ENCODE data around the gene TBC1D13. TPM values are rescaled to one million over a fixed set of nuclear protein-coding genes. Genes with fewer than 3 reads are reported as not detected.
"Not testable (repeated sequence)": the region's sequence is repeated elsewhere in the genome, so short reads cannot be mapped to it uniquely, and the experiment has no call there.

Gene TBC1D13
- total RNA-seq, 1 donor from 2014 or later: 25.6 TPM

DNA sequence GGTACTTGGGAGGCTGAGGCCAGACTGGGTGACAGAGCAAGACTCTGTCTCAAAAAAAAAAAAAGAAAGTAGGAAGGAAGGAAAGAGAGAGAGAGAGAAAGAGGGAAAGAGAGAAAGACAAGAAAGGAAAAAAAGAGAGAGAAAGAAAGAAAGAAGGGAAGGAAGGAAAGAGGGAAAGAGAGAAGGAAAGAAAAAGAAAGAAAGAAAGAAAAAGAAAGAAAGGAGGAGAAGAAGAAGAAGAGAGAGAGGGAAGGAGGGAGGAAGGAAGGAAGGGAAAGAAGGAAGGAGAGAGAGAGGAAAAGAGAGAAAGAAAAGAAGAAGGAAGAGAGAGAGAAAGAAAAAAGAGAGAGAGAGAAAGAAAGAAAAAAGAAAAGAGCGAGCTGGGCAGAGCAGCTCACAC, 12.2 kb upstream of the TBC1D13 start:
- Histone ChIP-seq H3K27ac (no peak overlapping the region), H3K4me3 (no peak overlapping the region), H3K9me3 (peaks cover 6% of the 10 kb centered on the region), H3K27me3 (ENCODE audit: low read depth) (no peaks in the 10 kb centered on the region), H3K36me3 (no peaks in the 10 kb centered on the region), H3K4me1 (peaks cover 20% of the 10 kb centered on the region)
- no peak for ATAC-seq
- intact Hi-C loops (cut with DNase I): no loop called here
- TF ChIP-seq, protein P1, sequence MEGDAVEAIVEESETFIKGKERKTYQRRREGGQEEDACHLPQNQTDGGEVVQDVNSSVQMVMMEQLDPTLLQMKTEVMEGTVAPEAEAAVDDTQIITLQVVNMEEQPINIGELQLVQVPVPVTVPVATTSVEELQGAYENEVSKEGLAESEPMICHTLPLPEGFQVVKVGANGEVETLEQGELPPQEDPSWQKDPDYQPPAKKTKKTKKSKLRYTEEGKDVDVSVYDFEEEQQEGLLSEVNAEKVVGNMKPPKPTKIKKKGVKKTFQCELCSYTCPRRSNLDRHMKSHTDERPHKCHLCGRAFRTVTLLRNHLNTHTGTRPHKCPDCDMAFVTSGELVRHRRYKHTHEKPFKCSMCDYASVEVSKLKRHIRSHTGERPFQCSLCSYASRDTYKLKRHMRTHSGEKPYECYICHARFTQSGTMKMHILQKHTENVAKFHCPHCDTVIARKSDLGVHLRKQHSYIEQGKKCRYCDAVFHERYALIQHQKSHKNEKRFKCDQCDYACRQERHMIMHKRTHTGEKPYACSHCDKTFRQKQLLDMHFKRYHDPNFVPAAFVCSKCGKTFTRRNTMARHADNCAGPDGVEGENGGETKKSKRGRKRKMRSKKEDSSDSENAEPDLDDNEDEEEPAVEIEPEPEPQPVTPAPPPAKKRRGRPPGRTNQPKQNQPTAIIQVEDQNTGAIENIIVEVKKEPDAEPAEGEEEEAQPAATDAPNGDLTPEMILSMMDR (IDR thresholded peaks at IDR 0.05): no peak
- no peak for DNase-seq

DNA sequence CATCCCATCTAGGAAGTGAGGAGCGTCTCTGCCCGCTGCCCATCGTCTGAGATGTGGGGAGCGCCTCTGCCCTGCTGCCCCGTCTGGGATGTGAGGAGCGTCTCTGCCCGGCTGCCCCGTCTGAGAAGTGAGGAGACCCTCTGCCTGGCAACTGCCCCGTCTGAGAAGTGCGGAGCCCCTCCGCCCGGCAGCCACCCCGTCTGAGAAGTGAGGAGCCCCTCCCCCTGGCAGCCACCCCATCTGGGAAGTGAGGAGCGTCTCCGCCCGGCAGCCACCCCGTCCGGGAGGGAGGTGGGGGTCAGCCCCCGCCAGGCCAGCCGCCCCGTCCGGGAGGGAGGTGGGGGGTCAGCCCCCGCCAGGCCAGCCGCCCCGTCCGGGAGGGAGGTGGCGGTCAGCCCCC, 7.0 kb upstream of the TBC1D13 start:
- DNase-seq; H3K36me3 ChIP-seq; H3K27ac ChIP-seq; ATAC-seq; H3K9me3 ChIP-seq; H3K4me1 ChIP-seq; H3K27me3 ChIP-seq (ENCODE audit: low read depth); H3K4me3 ChIP-seq; intact Hi-C loops (cut with DNase I): not testable (repeated sequence)

DNA sequence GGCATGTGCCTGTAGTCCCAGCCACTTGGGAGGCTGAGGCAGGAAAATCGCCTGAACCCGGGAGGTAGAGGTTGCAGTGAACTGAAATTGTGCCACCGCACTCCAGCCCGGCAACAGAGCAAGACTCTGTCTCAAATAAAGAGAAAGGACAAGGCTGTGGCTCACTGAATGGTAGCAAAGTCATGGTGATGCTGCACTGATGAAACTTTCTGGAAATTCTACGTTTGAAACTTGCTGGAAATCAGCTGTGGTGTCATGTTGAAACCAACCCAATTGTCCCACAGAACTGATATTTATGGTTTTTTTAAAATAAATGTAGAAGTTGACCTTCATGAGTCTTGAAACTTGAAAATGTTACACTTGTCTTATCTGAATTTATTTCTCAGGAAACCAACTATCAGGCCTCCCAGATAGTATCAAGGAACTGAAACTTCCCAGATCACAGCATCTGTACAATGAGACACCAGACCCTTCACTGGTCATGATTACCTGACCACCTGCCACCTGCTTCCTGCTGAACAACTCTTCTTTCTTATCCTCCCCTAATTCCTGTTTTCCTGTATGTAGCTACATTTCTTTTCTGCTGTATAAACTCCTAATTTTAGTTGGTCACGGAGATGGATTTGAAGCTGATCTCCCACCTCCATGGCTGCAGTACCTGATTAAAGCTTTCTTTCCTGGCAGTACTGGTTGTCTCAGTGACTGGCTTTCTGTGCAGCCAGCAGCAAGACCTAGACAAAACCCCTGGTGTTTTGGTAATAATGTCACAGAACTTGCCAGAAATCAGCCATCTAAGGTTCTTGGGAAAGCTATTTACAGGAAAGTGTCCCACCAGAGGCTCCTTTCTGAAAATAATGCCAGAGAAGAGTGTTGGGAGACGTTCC, 5.6 kb upstream of the TBC1D13 start:
- ATAC-seq: no peak
- Histone ChIP-seq H3K4me1 (no peaks in the 10 kb centered on the region), H3K9me3 (no peaks in the 10 kb centered on the region), H3K36me3 (no peaks in the 10 kb centered on the region), H3K27me3 (ENCODE audit: low read depth) (no peaks in the 10 kb centered on the region), H3K4me3 (no peak overlapping the region), H3K27ac (no peak overlapping the region)
- TF ChIP-seq, protein P1 (IDR thresholded peaks at IDR 0.05): no peak
- intact Hi-C loops (cut with DNase I): no loop called here
- no peak for DNase-seq

DNA sequence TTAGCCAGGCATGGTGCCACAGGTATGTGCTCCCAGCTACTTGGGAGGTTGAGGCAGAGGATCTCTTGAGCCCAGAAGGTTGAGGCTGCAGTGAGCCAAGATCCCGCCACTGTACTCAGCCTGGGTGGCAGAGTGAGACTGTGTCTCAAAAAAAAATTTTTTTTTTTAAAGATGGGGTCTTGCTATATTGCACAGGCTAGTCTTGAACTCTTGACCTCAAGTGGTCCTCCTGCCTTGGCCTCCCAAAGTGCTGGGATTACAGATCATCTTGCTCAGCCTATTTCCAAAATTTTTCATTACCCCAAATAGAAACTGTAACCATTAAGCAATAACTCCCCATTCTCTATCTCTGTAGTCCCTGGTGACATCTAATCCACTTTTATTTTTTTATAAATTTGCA, 4.4 kb upstream of the TBC1D13 start:
- no peaks in the 10 kb centered on the region for H3K9me3 ChIP-seq
- H3K36me3 ChIP-seq: no peaks in the 10 kb centered on the region
- H3K4me3 ChIP-seq: no peak overlapping the region
- H3K4me1 ChIP-seq: peaks cover under 1% of the 10 kb centered on the region
- ATAC-seq (no peak), DNase-seq (no peak)
- TF ChIP-seq, protein P1 (IDR thresholded peaks at IDR 0.05): no peak
- intact Hi-C loops (cut with DNase I): no loop called here
- H3K27ac ChIP-seq: no peak overlapping the region
- H3K27me3 ChIP-seq (ENCODE audit: low read depth): no peaks in the 10 kb centered on the region

DNA sequence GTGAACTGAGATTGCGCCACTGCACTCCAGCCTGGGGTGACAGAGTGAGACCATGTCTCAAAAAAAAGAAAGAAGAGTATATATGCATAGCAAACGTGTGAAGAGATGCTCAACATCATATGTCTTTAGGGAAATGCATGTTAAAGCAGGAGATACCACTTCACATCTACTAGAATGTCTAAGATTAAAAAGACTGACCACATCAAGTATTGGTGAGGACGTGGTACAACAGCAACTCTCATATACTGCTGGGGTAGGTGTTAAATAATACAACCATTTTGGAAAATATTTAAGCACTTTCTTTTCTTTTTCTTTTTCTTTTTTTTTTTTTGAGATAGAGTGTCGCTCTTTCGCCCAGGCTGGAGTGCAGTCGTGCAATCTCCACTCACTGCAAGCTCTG, 1.6 kb upstream of the TBC1D13 start:
- DNase-seq: no peak
- H3K4me1 ChIP-seq: peaks cover 14% of the 10 kb centered on the region
- H3K27ac ChIP-seq: no peak overlapping the region
- intact Hi-C loops (cut with DNase I): no loop called here
- TF ChIP-seq, protein P1 (IDR thresholded peaks at IDR 0.05): no peak
- H3K4me3 ChIP-seq: no peak overlapping the region
- ATAC-seq: no peak
- peaks cover 2% of the 10 kb centered on the region for H3K36me3 ChIP-seq
- no peaks in the 10 kb centered on the region for H3K27me3 ChIP-seq (ENCODE audit: low read depth)
- H3K9me3 ChIP-seq: no peaks in the 10 kb centered on the region

DNA sequence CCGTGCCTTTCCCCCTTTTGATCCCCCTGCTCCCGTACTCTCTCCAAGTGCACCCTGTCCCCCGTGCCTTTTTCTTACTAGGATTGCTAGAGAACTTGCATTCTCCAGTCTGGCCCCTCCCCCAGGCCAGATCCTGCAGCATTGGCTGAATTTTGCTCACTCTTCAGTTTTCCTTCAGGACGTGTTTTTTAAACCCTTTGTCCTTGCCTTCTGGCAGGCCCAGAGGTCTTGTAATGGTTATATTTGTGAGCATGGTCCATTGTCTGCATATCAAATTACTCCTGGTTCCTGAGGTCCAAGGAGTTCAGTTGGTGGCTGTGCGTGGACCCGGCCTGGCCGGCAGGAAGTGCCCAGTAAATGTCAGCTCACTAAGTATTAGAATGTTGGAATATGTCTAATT, 606 bp downstream of the TBC1D13 start:
- TF ChIP-seq, protein P1 (IDR thresholded peaks at IDR 0.05): no peak
- H3K4me3 ChIP-seq: peak overlapping the region; percentile 91
- H3K36me3 ChIP-seq: peaks cover 25% of the 10 kb centered on the region
- H3K27me3 ChIP-seq (ENCODE audit: low read depth): no peaks in the 10 kb centered on the region
- intact Hi-C loops (cut with DNase I): no loop called here
- DNase-seq (no peak), ATAC-seq (peak; percentile 2 to 30)
- H3K4me1 ChIP-seq: peaks cover 14% of the 10 kb centered on the region
- peak overlapping the region; percentile 85 for H3K27ac ChIP-seq
- H3K9me3 ChIP-seq: no peaks in the 10 kb centered on the region
